SJCRH30 (cell line): ENCODE data around the gene PEX16. TPM values are rescaled to one million over a fixed set of nuclear protein-coding genes. Genes with fewer than 3 reads are reported as not detected.

Experiments used
- DNase-seq, 2 experiments: peaks; one replicate each; pipeline ENCODE4 v3.0.0-alpha.2; 2015 to 2020
- H3K27ac ChIP-seq: fragments of 250-450 bp; sonication (Bioruptor Pico); 2 replicates; pipeline ENCODE4 v1.5.1; 2020; ENCODE audit warnings: mild to moderate bottlenecking, moderate library complexity
- H3K27me3 ChIP-seq: fragments of 250-450 bp; sonication (Bioruptor Pico); 2 replicates; pipeline ENCODE4 v1.5.1; 2020; ENCODE audit warnings: mild to moderate bottlenecking, moderate library complexity
- H3K36me3 ChIP-seq: fragments of 250-450 bp; sonication (Bioruptor Pico); 2 replicates; pipeline ENCODE4 v1.5.1; 2020; ENCODE audit warnings: mild to moderate bottlenecking, moderate library complexity
- H3K4me1 ChIP-seq: fragments of 250-450 bp; sonication (Bioruptor Pico); 2 replicates; pipeline ENCODE4 v1.5.1; 2020; ENCODE audit warnings: mild to moderate bottlenecking, moderate library complexity
- H3K4me3 ChIP-seq: fragments of 250-450 bp; sonication (Bioruptor Pico); 2 replicates; pipeline ENCODE4 v1.5.1; 2020; ENCODE audit warnings: mild to moderate bottlenecking, moderate library complexity
- H3K9me3 ChIP-seq: fragments of 250-450 bp; sonication (Bioruptor Pico); replicated peaks from 2 replicates; pipeline ENCODE4 v1.5.1; 2020; ENCODE audit warnings: mild to moderate bottlenecking, moderate library complexity
- total RNA-seq: library from RNA; depleted of rRNA; stranded (reverse); fragments of >200 nt; shearing (Covaris generic); gene quantifications from 2 replicates; pipeline ENCODE4 v1.2.3, GENCODE V29; 2014

PEX16 gene
- total RNA-seq, 1 experiment from 2014 or later, result 11.0 TPM

DNA sequence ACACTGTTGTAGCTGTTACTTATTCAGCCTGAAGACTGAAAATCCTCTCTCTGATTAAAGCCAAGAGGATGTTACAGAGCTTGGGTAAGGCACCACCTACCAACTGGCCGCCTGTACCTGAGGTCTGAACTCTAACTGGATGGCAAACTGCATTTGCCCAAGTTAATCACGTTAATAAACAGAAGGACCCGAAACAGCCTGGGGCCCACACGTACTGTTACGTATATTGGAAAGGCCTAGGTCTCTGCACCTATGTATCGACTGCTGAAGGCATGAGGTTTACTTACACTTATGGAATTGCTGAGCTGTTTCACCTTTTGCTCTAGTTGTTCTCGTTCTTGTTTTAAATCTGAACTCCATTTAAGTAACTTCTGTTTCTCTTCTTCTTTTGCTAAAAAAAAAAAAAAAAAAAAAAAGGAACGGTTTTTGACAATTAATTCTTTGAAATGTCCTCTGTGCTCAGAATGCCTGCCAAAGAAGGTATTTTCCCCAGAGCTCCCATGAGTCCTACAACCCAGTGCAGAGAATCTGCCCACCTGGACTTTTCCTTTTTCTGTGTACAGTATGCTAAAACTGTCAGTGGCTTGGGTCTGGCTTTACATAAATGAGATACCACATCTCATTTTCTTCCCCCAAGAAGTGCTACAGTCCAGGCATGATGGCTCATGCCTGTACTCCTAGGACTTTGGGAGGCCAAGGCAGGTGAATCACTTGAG lies 17.8 kb upstream of the PEX16 start:
- no peaks in the 10 kb centered on the region for H3K9me3 ChIP-seq
- H3K27ac ChIP-seq, result no peak overlapping the region
- H3K27me3 ChIP-seq, result no peaks in the 10 kb centered on the region
- no peaks in the 10 kb centered on the region; the same call in 1 of the 2 replicates for H3K36me3 ChIP-seq
- no peaks in the 10 kb centered on the region for H3K4me1 ChIP-seq
- no peak for DNase-seq
- no peak overlapping the region for H3K4me3 ChIP-seq

DNA sequence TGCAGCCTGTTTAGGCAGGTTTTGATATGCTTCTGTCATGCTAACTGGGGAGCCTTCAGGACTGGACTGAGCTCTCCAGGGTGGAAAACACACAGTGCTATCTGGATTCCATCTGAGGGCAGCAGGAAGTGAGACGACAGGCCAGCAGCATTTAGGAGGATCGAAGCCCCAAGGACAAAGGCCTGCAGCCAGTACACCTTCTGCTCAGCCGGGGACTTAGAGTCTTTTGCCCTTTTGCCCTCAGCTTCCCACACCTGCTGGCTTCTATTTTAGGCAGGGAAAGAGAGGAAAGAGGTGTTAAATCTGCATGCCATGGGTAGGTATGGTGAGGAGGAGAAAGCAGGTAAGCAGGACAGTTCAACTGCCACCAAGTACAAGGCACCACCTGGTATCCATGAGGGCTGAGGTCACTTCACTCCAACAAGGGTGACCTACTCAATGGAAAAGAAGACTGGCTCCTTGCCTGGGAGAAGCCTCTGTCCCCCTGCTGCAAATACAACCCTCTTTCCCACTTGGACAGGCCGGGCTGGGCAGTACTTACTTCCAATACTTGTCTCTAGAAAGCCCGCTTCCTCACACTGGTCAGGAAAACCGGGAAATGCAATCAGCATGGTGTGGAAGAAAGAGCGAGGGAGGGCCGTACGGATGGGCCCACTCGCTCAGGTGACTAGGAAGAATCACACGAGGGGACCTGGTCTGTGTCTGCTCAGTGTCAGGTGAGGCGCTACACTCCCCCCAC lies 17.1 kb upstream of the PEX16 start:
- Histone ChIP-seq H3K27me3 (no peaks in the 10 kb centered on the region), H3K4me1 (peaks cover 6% of the 10 kb centered on the region; the same call in 1 of the 2 replicates), H3K9me3 (no peaks in the 10 kb centered on the region), H3K27ac (no peak overlapping the region), H3K4me3 (no peak overlapping the region), H3K36me3 (no peaks in the 10 kb centered on the region; the same call in 1 of the 2 replicates)
- DNase-seq, result no peak

DNA sequence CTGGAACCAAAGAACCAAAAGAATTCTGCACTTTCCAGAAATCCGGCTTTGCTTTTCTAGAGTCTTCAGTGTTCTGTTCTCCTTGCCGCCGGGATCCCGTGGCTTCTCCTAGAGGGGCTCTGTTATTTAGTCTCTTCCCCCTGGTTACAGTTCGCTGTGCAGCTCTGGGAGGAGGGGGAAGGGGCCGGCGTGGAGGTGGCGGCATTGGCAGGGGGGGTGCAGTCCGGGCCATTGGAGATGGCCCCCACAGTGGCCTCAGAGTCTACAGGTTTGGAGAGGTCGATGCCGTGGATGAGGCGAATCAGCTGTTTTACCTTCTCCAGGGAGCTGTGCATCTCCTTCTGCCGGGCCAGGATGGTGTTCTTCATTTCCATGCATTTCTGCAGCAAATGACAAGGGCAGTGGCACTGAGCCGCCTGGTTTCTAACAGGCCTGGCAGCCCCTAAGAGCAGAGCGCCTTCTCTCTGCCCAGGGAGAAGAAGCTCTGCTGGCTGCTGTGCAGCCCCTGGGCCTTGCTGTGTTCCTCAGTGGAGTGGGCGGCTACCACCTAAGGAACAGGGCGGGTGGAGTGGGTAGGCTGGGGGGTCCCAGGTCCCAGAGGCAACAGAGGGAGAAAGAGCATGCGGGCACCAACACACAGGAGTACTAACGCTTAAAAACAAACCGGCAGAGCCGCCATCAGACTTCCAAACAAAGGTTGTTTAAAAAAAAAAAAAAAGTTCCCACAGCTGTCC lies 16.3 kb upstream of the PEX16 start:
- Histone ChIP-seq H3K4me3 (no peak overlapping the region), H3K27me3 (no peaks in the 10 kb centered on the region), H3K9me3 (no peaks in the 10 kb centered on the region), H3K4me1 (peaks cover 6% of the 10 kb centered on the region; the same call in 1 of the 2 replicates), H3K36me3 (no peaks in the 10 kb centered on the region; the same call in 1 of the 2 replicates), H3K27ac (no peak overlapping the region)
- no peak for DNase-seq

DNA sequence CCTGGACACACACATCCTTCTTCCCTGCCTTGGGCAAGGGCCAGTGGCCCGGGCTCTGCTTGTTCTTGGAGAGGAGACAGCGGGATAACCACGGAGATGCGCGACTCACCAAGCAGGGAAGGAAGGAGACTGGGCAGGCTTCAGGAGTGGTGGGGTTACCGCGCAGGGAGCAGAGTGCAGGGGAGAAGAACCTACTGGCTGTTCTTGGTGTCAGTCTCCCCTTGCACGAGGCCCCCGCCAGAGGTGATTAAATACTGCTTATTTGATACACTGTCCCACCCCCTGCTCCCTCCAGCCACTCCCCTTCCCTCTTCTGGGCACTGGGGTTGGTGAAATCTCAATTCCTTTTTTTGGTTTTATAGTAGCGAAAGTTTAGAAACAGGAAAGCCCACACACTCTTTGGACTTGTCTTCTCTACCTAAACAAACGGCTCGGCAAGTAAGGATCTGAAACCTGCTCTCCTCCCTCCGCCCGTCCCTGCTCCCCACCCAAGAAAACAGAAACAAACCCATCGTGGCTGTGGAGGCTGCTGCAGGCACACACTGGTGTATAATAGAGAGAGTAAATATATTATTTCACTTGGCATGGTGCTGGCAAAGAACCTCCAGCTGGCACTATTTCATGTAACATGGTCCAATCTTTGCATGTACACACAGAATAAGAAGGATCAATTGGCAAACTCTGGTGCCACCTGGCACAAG lies 15.6 kb upstream of the PEX16 start:
- H3K9me3 ChIP-seq, result no peaks in the 10 kb centered on the region
- no peak overlapping the region for H3K27ac ChIP-seq
- no peak overlapping the region for H3K4me3 ChIP-seq
- H3K36me3 ChIP-seq, result no peaks in the 10 kb centered on the region; the same call in 1 of the 2 replicates
- no peak for DNase-seq
- H3K27me3 ChIP-seq, result no peaks in the 10 kb centered on the region
- peaks cover 6% of the 10 kb centered on the region; the same call in 1 of the 2 replicates for H3K4me1 ChIP-seq

DNA sequence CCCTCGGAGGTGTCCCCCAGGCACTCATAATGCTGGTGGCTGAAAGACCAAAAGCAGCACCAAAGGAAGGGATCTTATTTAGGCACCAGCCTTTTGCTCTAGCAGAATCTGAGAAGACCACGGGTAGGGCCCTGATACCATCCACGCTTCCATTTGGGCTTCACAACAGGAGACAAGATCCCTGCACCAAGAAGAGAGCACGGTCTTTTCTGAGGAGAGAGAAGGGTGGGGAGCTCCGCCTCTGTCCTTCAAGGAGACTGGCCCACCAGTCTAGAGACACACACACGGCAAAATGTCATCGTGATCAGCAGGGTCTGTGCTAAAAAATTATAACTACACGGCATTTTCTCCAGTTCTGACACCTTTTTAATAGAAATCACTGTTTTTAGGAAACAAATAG lies 14.5 kb upstream of the PEX16 start:
- DNase-seq, result no peak
- Histone ChIP-seq H3K4me3 (no peak overlapping the region), H3K9me3 (no peaks in the 10 kb centered on the region), H3K36me3 (no peaks in the 10 kb centered on the region; the same call in 1 of the 2 replicates), H3K27me3 (no peaks in the 10 kb centered on the region), H3K4me1 (peaks cover 6% of the 10 kb centered on the region; the same call in 1 of the 2 replicates), H3K27ac (no peak overlapping the region)

DNA sequence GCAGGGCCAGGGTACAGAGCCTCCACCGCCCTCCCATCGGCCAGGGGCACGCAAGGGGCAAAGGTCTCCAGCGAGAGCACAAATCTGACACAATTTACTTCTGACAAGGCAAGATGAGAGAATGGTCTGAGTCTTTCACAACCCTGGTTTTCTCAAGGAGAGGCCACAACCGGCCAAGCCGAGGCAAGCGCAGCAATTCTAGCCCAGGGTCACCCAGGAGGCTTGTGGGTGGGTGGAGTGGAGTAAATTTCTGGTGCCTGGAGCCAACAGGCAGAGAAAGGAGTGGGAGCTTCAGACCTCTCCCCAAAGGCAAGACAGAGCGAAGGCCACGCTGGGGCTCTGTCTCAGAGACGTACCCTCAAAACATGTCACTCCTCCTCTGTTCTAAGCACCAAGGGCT lies 14.1 kb upstream of the PEX16 start:
- Histone ChIP-seq H3K4me1 (peaks cover 6% of the 10 kb centered on the region; the same call in 1 of the 2 replicates), H3K27me3 (no peaks in the 10 kb centered on the region), H3K9me3 (no peaks in the 10 kb centered on the region), H3K27ac (no peak overlapping the region), H3K4me3 (no peak overlapping the region), H3K36me3 (no peaks in the 10 kb centered on the region; the same call in 1 of the 2 replicates)
- no peak for DNase-seq

DNA sequence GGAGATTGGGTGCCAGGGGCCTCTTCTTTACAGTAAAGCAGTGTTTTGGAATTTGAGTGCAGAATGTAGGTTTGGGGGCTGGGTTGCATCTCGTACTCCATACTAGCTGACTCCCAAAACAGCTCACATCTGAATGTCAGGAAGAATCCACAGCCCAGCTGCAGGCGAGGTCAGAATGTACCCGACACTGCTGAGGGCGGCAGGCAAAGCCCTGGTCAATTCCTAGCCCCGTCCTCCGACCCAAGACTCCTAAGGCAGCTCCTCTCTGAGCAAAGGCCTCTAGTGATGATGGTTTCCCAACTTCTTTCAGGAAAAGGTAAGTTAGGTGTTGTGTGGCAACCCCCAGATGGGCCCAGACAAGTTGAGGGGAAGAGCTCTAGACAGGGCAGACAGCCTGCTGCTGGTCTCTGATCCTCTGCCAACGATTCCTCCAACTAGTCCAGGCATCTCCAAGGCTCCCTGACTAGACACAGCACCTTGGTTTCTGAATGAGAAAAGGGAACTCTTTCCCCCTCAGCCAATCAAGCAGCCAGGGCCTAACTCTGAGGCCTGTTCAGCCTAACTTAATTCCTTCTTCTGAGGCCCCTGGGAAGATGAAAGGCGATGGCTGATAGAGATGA lies 13.4 kb upstream of the PEX16 start:
- DNase-seq, result no peak
- Histone ChIP-seq H3K4me1 (peaks cover 6% of the 10 kb centered on the region; the same call in 1 of the 2 replicates), H3K4me3 (no peak overlapping the region), H3K27ac (no peak overlapping the region), H3K9me3 (no peaks in the 10 kb centered on the region), H3K27me3 (no peaks in the 10 kb centered on the region; the same call in 1 of the 2 replicates), H3K36me3 (no peaks in the 10 kb centered on the region; the same call in 1 of the 2 replicates)

DNA sequence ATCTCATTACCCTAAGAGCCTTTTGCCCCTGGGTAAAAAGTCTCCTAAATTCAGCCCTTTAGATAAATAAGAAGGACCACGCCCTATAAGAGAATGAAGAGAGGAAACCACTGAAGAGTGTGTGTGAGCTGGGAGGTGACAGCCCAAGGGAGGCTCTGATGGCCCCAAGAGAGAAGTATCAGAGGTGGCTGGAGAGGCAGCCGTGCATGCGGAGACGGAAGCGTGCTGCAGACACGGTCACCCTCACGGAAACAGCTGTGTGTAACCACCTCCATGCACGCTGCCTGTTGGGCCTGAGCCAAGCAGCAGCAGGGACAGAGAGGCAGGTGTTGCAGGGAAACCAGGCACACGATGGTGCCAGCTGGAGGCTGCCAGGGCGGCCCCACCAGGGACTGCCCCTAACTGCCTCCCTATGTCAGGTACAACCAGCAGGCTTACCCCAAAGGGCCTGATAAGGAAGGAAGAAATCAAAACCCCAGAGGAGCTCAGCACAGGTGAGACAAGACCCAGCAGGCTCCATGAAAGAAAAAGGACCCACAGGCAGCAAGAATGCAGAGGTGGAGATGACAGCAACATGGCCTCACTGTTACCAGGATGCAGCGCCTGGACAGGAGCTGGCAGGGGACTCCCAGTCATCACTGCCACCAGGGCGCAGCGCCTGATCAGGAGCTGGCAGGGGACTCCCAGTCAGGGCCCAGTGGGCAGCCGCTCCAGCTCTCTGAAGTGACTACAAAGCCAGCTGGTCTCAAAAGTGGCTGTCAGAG lies 12.5 kb upstream of the PEX16 start:
- no peak overlapping the region for H3K27ac ChIP-seq
- no peaks in the 10 kb centered on the region for H3K9me3 ChIP-seq
- no peak overlapping the region for H3K4me3 ChIP-seq
- H3K36me3 ChIP-seq, result no peaks in the 10 kb centered on the region
- DNase-seq, result peak; percentile 50 to 52
- H3K4me1 ChIP-seq, result peaks cover 6% of the 10 kb centered on the region; the same call in 1 of the 2 replicates
- H3K27me3 ChIP-seq, result peaks cover 4% of the 10 kb centered on the region; the same call in 1 of the 2 replicates

DNA sequence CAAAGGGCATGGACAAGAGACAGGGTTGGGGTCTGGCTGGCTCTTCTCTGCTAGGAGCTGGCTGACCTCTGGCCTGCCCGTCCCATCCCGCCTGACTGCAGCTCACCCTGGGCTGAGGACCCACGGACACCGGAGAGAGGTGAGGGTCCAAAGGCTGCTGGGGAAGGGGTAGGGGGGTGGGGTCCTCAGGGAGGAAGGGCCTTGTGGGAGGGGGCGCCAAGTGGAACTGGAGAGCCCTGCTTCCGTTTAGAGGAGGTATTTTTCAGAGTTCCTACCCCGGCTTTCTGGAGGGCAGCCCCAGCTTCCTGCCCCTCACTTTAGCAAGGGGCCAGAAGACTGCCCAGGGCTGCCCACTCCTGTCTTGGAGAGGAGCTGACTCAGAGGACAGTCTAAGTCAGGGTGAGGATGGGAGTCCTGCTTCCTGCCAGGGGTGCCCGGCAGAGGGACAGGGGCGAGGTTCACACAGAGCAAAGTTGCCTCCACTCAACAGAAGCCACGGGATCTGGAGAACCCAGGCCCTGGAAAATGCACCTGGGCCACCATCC lies 11.9 kb upstream of the PEX16 start:
- Histone ChIP-seq H3K9me3 (no peaks in the 10 kb centered on the region), H3K4me1 (peaks cover 6% of the 10 kb centered on the region; the same call in 1 of the 2 replicates), H3K36me3 (no peaks in the 10 kb centered on the region), H3K27me3 (peaks cover 11% of the 10 kb centered on the region; the same call in 1 of the 2 replicates), H3K4me3 (no peak overlapping the region), H3K27ac (no peak overlapping the region)
- DNase-seq, result no peak

DNA sequence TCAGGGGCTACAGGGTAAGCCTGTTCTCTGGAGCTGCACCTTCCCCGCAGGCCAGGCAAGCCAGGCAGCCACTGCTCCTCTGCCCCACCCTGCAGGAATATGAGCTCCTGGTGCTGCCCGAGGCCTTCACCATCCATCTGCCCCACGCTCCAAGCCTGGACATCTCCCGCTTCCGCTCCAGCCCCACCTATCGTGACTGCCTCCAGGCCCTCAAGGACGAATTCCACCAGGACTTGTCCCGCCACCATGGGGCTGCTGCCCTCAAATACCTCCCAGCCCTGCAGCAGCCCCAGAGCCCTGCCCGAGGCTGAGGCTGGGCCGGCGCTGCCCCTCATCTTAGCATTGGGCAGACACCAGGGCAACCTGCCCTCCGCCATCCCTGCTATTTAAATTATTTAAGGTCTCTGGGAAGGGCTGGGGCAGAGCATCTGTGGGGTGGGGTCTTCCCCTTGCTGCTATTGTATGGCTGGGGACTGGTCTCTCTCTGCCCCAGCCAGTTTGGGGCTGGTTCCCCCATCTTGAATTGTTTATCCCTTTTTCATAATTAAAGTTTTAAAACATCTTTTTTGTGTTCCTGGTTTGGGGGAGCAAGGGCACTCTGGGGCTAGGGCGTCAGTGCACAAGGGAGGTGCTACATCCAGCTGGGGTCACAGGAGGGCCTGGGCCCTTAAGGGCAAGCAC lies 11.0 kb upstream of the PEX16 start:
- H3K4me3 ChIP-seq, result no peak overlapping the region

DNA sequence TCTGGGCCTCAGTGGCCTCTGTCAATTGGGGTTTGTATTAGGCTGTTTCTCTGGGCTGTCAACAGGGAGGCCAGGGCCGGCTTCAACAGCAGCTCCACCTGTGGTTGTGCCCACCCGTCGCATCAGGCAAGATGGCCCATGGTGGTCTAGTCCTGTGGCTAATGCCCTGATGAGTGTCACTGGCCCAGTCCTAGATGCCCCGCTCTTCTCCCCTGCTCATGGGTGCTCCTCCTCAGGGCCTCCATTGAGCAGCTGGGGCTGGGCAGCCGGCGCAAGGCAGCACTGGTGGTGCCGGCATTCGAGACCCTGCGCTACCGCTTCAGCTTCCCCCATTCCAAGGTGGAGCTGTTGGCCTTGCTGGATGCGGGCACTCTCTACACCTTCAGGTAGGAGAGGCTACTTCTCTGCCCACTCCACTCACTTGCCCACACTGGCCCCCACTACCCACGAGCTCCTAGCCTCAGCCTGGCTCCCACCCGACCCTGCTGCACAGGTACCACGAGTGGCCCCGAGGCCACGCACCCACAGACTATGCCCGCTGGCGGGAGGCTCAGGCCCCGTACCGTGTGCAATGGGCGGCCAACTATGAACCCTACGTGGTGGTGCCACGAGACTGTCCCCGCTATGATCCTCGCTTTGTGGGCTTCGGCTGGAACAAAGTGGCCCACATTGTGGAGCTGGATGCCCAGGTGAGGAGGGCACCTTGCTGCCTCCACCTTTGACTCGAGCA lies 10.2 kb upstream of the PEX16 start:
- no peak overlapping the region for H3K4me3 ChIP-seq
- no peaks in the 10 kb centered on the region for H3K36me3 ChIP-seq
- H3K27me3 ChIP-seq, result peaks cover 18% of the 10 kb centered on the region; the same call in 1 of the 2 replicates
- H3K9me3 ChIP-seq, result no peaks in the 10 kb centered on the region
- peaks cover 6% of the 10 kb centered on the region; the same call in 1 of the 2 replicates for H3K4me1 ChIP-seq
- H3K27ac ChIP-seq, result no peak overlapping the region
- no peak for DNase-seq

More for the DNA sequence above, 11.0 kb upstream of the PEX16 start:
- Histone ChIP-seq H3K27me3 (peaks cover 14% of the 10 kb centered on the region; the same call in 1 of the 2 replicates), H3K9me3 (no peaks in the 10 kb centered on the region), H3K4me1 (peaks cover 6% of the 10 kb centered on the region; the same call in 1 of the 2 replicates), H3K36me3 (no peaks in the 10 kb centered on the region), H3K27ac (no peak overlapping the region)
- DNase-seq, result no peak

DNA sequence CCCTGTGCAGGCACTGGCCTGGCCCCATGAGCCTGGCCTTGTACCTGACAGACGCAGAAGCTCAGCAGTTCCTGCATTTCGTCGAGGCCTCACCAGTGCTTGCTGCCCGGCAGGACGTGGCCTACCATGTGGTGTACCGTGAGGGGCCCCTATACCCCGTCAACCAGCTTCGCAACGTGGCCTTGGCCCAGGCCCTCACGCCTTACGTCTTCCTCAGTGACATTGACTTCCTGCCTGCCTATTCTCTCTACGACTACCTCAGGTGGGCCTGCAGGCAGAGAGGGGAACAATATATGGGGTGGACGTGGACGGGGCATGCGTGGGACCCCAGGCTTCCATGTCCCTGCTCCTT lies 9.6 kb upstream of the PEX16 start:
- H3K4me3 ChIP-seq, result no peak overlapping the region
- H3K4me1 ChIP-seq, result peaks cover 6% of the 10 kb centered on the region; the same call in 1 of the 2 replicates
- H3K27ac ChIP-seq, result no peak overlapping the region
- no peaks in the 10 kb centered on the region for H3K36me3 ChIP-seq
- no peaks in the 10 kb centered on the region for H3K9me3 ChIP-seq
- H3K27me3 ChIP-seq, result peaks cover 18% of the 10 kb centered on the region; the same call in 1 of the 2 replicates
- no peak for DNase-seq
